Neuronal stem cell (in vitro differentiated cells): ENCODE measurements around the gene SLC32A1.
A peak's percentile ranks its signal among the peaks of the same experiment; 100 is the strongest.

ENCODE experiments used
- DNase-seq: peaks from one replicate; pipeline ENCODE4 v3.0.0-alpha.2; 2013; ENCODE audit warnings: low spot score
- H2AFZ ChIP-seq: one replicate; pipeline ENCODE4 v1.6.1; 2013; ENCODE audit warnings: mild to moderate bottlenecking, low read length, inconsistent platforms
- H2AK5ac ChIP-seq: 2 replicates; pipeline ENCODE4 v1.6.1; 2013; ENCODE audit warnings: low read depth, mild to moderate bottlenecking, inconsistent platforms, low read length, moderate library complexity, mixed read lengths
- H2BK120ac ChIP-seq: 2 replicates; pipeline ENCODE4 v1.6.1; 2013; ENCODE audit warnings: low read depth, mild to moderate bottlenecking, inconsistent platforms, low read length, moderate library complexity, mixed read lengths
- H2BK12ac ChIP-seq: one replicate; pipeline ENCODE4 v1.6.1; 2013; ENCODE audit warnings: low read length, inconsistent platforms
- H2BK15ac ChIP-seq: 2 replicates; pipeline ENCODE4 v1.6.1; 2013; ENCODE audit warnings: mild to moderate bottlenecking, low read length, inconsistent platforms, mixed read lengths
- H2BK5ac ChIP-seq: one replicate; pipeline ENCODE4 v1.6.1; 2013; ENCODE audit warnings: inconsistent platforms, mild to moderate bottlenecking, low read length, moderate library complexity
- H3K14ac ChIP-seq: one replicate; pipeline ENCODE4 v1.6.1; 2013; ENCODE audit warnings: low read length, inconsistent platforms
- H3K18ac ChIP-seq: 2 replicates; pipeline ENCODE4 v1.6.1; 2013; ENCODE audit warnings: low read length, inconsistent platforms
- H3K23ac ChIP-seq: 2 replicates; pipeline ENCODE4 v1.6.1; 2013; ENCODE audit warnings: low read depth, mild to moderate bottlenecking, mixed read lengths, low read length, inconsistent platforms; ENCODE audit not compliant: poor library complexity
- H3K27ac ChIP-seq: replicated peaks from 3 replicates; pipeline ENCODE4 v1.5.1; 2013; ENCODE audit warnings: low read length, inconsistent platforms
- H3K27me3 ChIP-seq, 3 experiments: 2 replicates each; pipeline ENCODE4 v1.6.1; 2013; ENCODE audit warnings: low read length in 3 of 3, mild to moderate bottlenecking in 2 of 3, inconsistent platforms in 1 of 3, low read depth in 1 of 3, mixed read lengths in 1 of 3, moderate library complexity in 1 of 3; ENCODE audit not compliant: control insufficient read depth in 3 of 3, insufficient read depth in 3 of 3
- H3K36me3 ChIP-seq, 2 donors: replicated peaks in 1 of 2; 2 replicates each; pipeline ENCODE4 v1.6.1; 2013; ENCODE audit warnings: low read length in 2 of 2; ENCODE audit not compliant: control insufficient read depth in 2 of 2, insufficient read depth in 2 of 2
- H3K4ac ChIP-seq: 2 replicates; pipeline ENCODE4 v1.6.1; 2013; ENCODE audit warnings: inconsistent platforms, mild to moderate bottlenecking, low read length, moderate library complexity
- H3K4me1 ChIP-seq, 2 donors: 1 replicate in 1 of 2; 2 replicates in 1 of 2; pipeline ENCODE4 v1.6.1; 2013; ENCODE audit warnings: low read length in 2 of 2, low read depth in 1 of 2; ENCODE audit not compliant: control insufficient read depth in 2 of 2, insufficient read depth in 1 of 2
- H3K4me2 ChIP-seq: one replicate; pipeline ENCODE4 v1.6.1; 2013; ENCODE audit warnings: mild to moderate bottlenecking, low read length, inconsistent platforms; ENCODE audit not compliant: insufficient read depth, poor library complexity, severe bottlenecking
- H3K4me3 ChIP-seq, 2 donors: 2 replicates each; pipeline ENCODE4 v1.5.1; 2013; ENCODE audit warnings: low read length in 2 of 2, mild to moderate bottlenecking in 2 of 2, inconsistent platforms in 1 of 2, moderate library complexity in 1 of 2
- H3K79me1 ChIP-seq: one replicate; pipeline ENCODE4 v1.6.1; 2013; ENCODE audit warnings: low read depth, mild to moderate bottlenecking, inconsistent platforms, low read length, moderate library complexity
- H3K9ac ChIP-seq: one replicate; pipeline ENCODE4 v1.6.1; 2013; ENCODE audit warnings: mild to moderate bottlenecking, low read depth, low read length, inconsistent platforms; ENCODE audit not compliant: poor library complexity
- H3K9me3 ChIP-seq, 2 donors: replicated peaks in 1 of 2; 2 replicates each; pipeline versions ENCODE3 to v1.6.1; 2013; ENCODE audit warnings: low read length in 2 of 2, mild to moderate bottlenecking in 2 of 2, inconsistent platforms in 1 of 2, low read depth in 1 of 2, mixed read lengths in 1 of 2, moderate library complexity in 1 of 2; ENCODE audit not compliant: control insufficient read depth in 2 of 2, insufficient read depth in 1 of 2
- H4K8ac ChIP-seq: one replicate; pipeline ENCODE4 v1.6.1; 2013; ENCODE audit warnings: low read depth, mild to moderate bottlenecking, inconsistent platforms, low read length, moderate library complexity
- H4K91ac ChIP-seq: one replicate; pipeline ENCODE4 v1.6.1; 2013; ENCODE audit warnings: low read length, low read depth, mild to moderate bottlenecking, inconsistent platforms; ENCODE audit not compliant: poor library complexity
- WGBS, 2 donors: extraction: QIAGEN DNeasy Blood & Tissue Kit; methylation state at CpG; one replicate each; pipeline ENCODE4 v1.1.7; 2013; ENCODE audit warnings: missing lambda C conversion rate in 2 of 2, mixed read lengths in 1 of 2; ENCODE audit not compliant: insufficient read length in 2 of 2, insufficient replicate concordance in 1 of 2; ENCODE audit errors: extremely low coverage in 2 of 2; 5-methylcytosine and 5-hydroxymethylcytosine counted together

SLC32A1 gene

DNA sequence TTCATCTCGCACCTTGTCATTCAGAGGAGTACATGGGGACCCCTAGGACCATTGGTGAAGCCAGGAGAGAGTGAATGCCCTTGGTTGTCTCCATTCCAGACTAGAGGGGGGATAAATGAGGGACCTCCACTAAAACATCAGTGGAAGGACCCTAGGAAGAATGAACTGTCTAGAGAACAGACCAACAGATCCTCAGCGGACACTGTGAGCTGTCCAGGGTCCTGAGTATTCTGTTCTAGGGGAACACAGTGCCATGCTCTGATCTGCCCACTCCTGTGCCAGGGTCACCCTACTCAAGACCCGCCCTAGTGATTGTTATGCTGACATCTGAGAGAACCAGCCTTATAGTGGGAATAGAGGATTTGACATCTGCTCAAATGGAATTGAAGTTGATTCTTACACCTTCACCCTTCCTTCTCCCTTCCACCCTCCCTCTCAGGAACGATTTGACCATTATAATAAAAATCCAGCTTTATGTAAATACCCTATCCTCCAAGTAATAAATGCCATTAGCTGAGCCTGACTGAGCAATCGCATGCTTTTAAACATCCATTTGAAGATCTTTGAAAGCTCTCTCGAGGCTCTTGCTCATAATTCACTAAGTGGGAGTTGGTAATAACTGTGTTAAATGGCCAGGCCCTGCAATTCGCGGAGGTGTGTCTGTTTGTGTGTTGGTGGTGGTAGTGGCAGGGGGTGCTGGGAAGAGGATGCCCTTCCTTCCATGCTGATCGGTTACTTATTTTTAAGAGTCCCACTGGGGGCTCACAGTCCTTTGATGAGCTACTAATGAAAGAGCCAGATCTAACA is 43.6 kb upstream of the SLC32A1 start:
- Histone ChIP-seq H3K4ac (no peak overlapping the region), H3K27ac (no peak overlapping the region), H2BK15ac (no peak overlapping the region), H3K4me1 (no peaks in the 10 kb centered on the region), H3K4me3 (no peak overlapping the region), H3K4me2 (no peak overlapping the region), H2BK120ac (no peak overlapping the region), H2AFZ (no peak overlapping the region), H2BK12ac (no peak overlapping the region), H3K9ac (no peak overlapping the region), H2AK5ac (no peak overlapping the region), H4K91ac (no peak overlapping the region), H3K79me1 (no peaks in the 10 kb centered on the region), H3K14ac (no peak overlapping the region), H3K23ac (no peak overlapping the region), H3K9me3 (no peaks in the 10 kb centered on the region), H2BK5ac (no peak overlapping the region), H3K36me3 (no peaks in the 10 kb centered on the region), H3K18ac (no peak overlapping the region), H3K27me3 (peaks cover 0 to 9% (median 2%) of the 10 kb centered on the region in 3 experiments), H4K8ac (no peak overlapping the region)
- no CpG with 5 or more reads among the region's 9 CpGs for WGBS, 2 donors
- peak; percentile 83 for DNase-seq

DNA sequence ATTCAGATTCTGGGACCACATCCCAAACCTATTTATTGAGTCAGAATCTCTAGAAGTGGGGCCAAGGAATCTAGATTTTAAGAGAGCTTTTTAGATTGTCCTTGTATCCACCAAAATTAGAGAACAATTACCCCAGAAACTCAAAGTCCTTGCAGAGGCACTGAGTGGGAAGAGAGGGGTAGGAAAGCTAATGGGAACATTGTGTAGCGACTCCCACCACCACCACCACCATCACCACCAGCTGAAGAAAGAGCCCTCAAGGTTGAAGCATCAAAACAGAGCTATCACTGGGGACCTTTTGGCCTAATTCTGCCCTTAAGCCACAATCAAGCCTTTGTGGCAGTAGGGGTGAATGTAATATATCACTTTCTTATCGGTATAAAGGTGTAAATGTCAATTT is 39.0 kb upstream of the SLC32A1 start:
- no peak overlapping the region for H4K91ac ChIP-seq
- H3K4me2 ChIP-seq: no peak overlapping the region
- no peak overlapping the region for H3K9ac ChIP-seq
- H3K14ac ChIP-seq: no peak overlapping the region
- H2AFZ ChIP-seq: no peak overlapping the region
- H2BK15ac ChIP-seq: no peak overlapping the region
- H4K8ac ChIP-seq: no peak overlapping the region
- H2BK120ac ChIP-seq: no peak overlapping the region
- no peak overlapping the region for H3K27ac ChIP-seq
- H3K9me3 ChIP-seq: no peaks in the 10 kb centered on the region
- H2BK12ac ChIP-seq: no peak overlapping the region
- WGBS, 2 donors: no CpG with 5 or more reads among the region's 2 CpGs
- H3K36me3 ChIP-seq: no peaks in the 10 kb centered on the region
- H3K23ac ChIP-seq: no peak overlapping the region
- no peak overlapping the region for H2BK5ac ChIP-seq
- H3K4me3 ChIP-seq: no peak overlapping the region
- H3K27me3 ChIP-seq: peaks cover 0 to 8% (median 8%) of the 10 kb centered on the region in 3 experiments
- no peaks in the 10 kb centered on the region for H3K4me1 ChIP-seq
- H2AK5ac ChIP-seq: no peak overlapping the region
- H3K79me1 ChIP-seq: no peaks in the 10 kb centered on the region
- no peak for DNase-seq
- no peak overlapping the region for H3K4ac ChIP-seq
- no peak overlapping the region for H3K18ac ChIP-seq

DNA sequence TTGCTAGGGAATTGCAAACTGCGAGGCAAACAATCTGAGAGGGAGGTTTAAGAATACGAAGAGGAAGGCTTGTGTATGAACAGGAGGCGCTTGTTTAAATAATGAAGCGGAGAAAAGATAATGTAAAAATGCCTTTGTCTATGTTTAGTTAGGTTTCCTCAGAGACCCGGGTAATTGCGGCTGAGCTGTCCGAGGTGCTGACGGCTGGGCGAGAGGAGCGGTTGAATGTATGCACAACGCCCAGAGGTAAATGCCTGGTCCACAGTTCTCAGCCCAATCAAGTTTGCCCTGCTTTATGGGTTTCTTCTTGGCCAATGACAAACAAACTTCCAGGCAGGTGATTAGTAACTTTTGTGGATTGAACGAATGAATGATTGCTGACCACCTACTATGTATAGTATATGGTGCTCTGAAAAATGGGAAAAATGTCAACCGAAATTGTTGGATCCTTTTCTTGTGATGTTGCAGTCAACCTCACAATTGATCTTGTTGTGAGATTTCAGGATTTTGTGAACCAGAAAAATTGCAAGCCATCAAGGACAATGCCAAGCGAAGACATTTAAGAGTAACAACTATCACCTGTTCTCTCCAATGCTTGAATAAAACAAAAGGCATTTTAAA is 38.3 kb upstream of the SLC32A1 start:
- Histone ChIP-seq H2BK15ac (no peak overlapping the region), H2BK120ac (no peak overlapping the region), H3K18ac (no peak overlapping the region), H3K9me3 (no peaks in the 10 kb centered on the region), H3K36me3 (peaks cover 0 to 1% of the 10 kb centered on the region in 2 donors), H3K23ac (no peak overlapping the region), H2BK12ac (no peak overlapping the region), H3K79me1 (no peaks in the 10 kb centered on the region), H3K27me3 (peaks cover 0 to 8% (median 8%) of the 10 kb centered on the region in 3 experiments), H3K27ac (no peak overlapping the region), H2AK5ac (no peak overlapping the region), H3K4ac (no peak overlapping the region), H3K14ac (no peak overlapping the region), H3K4me3 (no peak overlapping the region), H2AFZ (no peak overlapping the region), H2BK5ac (no peak overlapping the region), H3K4me2 (no peak overlapping the region), H4K8ac (no peak overlapping the region), H4K91ac (no peak overlapping the region), H3K9ac (no peak overlapping the region), H3K4me1 (no peaks in the 10 kb centered on the region)
- no CpG with 5 or more reads among the region's 14 CpGs for WGBS, 2 donors
- DNase-seq: peak; percentile 65
